Parathyroid adenoma (tissue), 2 donors: ENCODE data around the gene LUC7L.
"Not testable (repeated sequence)": the region's sequence is repeated elsewhere in the genome, so short reads cannot be mapped to it uniquely, and the experiment has no call there.

Experiments
- H2AFZ ChIP-seq: fragments of 300-600 bp; sonication (generic); one replicate; pipeline ENCODE4 v1.7.0; 2017; ENCODE audit warnings: antibody characterized with exemption, mild to moderate bottlenecking
- H3K27ac ChIP-seq: fragments of 300-600 bp; sonication (generic); one replicate; pipeline ENCODE4 v1.7.0; 2017
- H3K27me3 ChIP-seq: fragments of 300-600 bp; sonication (generic); one replicate; pipeline ENCODE4 v1.7.0; 2017; ENCODE audit warnings: low read length; ENCODE audit not compliant: control insufficient read depth, insufficient read depth
- H3K36me3 ChIP-seq: fragments of 300-600 bp; sonication (generic); one replicate; pipeline ENCODE4 v1.7.0; 2017; ENCODE audit warnings: low read length; ENCODE audit not compliant: control insufficient read depth, insufficient read depth
- H3K4me1 ChIP-seq: fragments of 300-600 bp; sonication (generic); one replicate; pipeline ENCODE4 v1.7.0; 2017; ENCODE audit warnings: control low read depth
- H3K4me2 ChIP-seq: fragments of 300-600 bp; sonication (generic); one replicate; pipeline ENCODE4 v1.7.0; 2017; ENCODE audit warnings: low read length
- H3K4me3 ChIP-seq: fragments of 300-600 bp; sonication (generic); one replicate; pipeline ENCODE4 v1.7.0; 2017; ENCODE audit warnings: low read depth, low read length
- H3K79me2 ChIP-seq: fragments of 300-600 bp; sonication (generic); one replicate; pipeline ENCODE4 v1.7.0; 2017; ENCODE audit warnings: control low read depth
- H3K9ac ChIP-seq: fragments of 300-600 bp; sonication (generic); one replicate; pipeline ENCODE4 v1.7.0; 2017; ENCODE audit warnings: mild to moderate bottlenecking
- H3K9me3 ChIP-seq: fragments of 300-600 bp; sonication (generic); one replicate; pipeline ENCODE4 v1.7.0; 2017; ENCODE audit warnings: low read length; ENCODE audit not compliant: control insufficient read depth
- TF ChIP-seq, protein P1 (sequence below): fragments of 300-600 bp; sonication (generic); IDR thresholded peaks from one replicate; pipeline ENCODE4 v1.7.0; 2017; ENCODE audit warnings: antibody characterized with exemption, mild to moderate bottlenecking
- donor health status: primary hyperparathyroidism.

Gene LUC7L

DNA sequence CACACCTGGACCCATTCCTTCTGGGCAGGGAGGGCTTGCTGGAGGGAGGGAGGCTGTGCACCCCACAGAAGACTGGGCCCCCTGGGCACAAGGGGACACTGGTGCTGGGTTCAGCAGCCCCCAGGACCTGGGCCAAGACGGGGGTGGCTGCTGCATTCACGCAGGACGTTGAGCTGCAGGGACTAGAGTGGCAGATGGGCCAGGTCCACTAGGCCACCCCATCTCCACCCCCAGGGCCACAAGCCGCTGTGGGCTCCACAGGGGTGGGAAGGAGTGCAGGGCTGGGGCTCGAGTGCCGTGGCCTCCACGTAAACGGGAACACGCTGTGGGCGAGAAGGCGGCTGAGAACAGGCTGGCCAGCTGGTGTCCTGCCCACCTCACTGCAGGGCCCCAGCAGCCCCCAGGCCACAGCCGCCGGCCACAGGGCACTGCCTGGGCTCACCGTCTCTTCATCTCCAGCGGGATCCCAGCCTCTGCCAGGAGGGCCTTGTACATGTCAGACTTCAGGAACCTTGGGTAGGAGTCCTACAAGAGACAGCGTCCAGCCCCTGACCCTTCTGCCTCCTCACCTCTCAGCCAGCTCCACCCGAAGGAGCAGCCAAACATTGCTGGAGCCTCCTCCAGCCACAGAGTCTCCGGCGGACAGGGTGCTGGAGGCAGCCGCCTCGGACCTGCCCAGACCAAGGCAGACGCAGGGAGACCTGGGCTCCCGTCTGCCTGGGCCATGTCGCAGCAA lies 40.0 kb upstream of the LUC7L start:
- H3K9ac ChIP-seq: no peak overlapping the region
- no peaks in the 10 kb centered on the region for H3K27me3 ChIP-seq
- H3K9me3 ChIP-seq: no peaks in the 10 kb centered on the region
- no peak overlapping the region for H2AFZ ChIP-seq
- TF ChIP-seq, protein P1, sequence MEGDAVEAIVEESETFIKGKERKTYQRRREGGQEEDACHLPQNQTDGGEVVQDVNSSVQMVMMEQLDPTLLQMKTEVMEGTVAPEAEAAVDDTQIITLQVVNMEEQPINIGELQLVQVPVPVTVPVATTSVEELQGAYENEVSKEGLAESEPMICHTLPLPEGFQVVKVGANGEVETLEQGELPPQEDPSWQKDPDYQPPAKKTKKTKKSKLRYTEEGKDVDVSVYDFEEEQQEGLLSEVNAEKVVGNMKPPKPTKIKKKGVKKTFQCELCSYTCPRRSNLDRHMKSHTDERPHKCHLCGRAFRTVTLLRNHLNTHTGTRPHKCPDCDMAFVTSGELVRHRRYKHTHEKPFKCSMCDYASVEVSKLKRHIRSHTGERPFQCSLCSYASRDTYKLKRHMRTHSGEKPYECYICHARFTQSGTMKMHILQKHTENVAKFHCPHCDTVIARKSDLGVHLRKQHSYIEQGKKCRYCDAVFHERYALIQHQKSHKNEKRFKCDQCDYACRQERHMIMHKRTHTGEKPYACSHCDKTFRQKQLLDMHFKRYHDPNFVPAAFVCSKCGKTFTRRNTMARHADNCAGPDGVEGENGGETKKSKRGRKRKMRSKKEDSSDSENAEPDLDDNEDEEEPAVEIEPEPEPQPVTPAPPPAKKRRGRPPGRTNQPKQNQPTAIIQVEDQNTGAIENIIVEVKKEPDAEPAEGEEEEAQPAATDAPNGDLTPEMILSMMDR: no peak
- no peak overlapping the region for H3K27ac ChIP-seq
- no peaks in the 10 kb centered on the region for H3K79me2 ChIP-seq
- H3K36me3 ChIP-seq: no peaks in the 10 kb centered on the region
- no peak overlapping the region for H3K4me2 ChIP-seq
- no peaks in the 10 kb centered on the region for H3K4me1 ChIP-seq
- H3K4me3 ChIP-seq: no peak overlapping the region

DNA sequence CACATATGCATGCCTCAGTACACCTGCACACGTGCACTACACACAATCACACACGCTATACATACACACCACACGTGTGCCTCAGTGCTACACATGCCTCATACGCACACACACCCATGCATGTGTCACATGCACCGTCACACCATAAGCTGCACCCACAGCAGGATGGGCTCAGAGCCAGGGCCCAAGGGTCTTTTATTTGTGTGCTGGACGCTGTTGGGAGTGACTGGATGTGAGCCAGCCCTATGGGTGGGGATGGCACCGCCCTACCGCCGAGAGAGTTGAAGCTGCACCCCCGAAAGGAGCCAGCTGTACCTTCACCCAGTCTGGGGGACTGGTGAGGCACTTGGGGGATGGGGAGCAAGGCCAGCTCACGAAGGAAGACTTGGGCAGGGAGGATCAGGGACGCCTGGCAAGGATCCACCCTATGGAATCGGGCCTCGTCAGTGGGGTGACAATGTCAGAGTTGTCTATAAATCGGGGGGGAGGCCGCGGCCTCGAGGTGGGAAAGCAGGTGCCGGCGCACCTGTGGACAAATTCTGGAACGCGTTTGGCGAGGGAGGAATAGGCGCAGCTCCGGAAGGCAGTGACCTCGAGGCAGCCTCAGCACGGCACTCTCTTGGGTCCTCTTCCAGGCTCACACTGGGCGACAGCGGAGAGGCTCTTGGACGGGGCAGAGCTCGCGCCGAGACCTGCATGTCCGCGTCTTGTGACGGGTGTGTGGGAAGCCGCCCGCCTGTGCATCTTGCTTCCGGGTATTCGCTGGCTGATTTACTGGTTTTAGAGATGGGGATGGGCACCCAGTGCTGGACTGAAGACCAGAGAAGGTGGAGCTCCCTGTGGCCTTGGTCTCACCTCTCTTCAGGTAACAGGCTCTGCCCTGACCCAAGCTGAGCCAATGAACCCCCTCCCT lies 39.1 kb upstream of the LUC7L start:
- no peak overlapping the region for H3K4me3 ChIP-seq
- no peak overlapping the region for H3K4me2 ChIP-seq
- no peak overlapping the region for H2AFZ ChIP-seq
- no peaks in the 10 kb centered on the region for H3K36me3 ChIP-seq
- H3K79me2 ChIP-seq: no peaks in the 10 kb centered on the region
- no peak overlapping the region for H3K27ac ChIP-seq
- H3K9ac ChIP-seq: no peak overlapping the region
- no peaks in the 10 kb centered on the region for H3K27me3 ChIP-seq
- TF ChIP-seq, protein P1: no peak
- H3K4me1 ChIP-seq: no peaks in the 10 kb centered on the region
- no peaks in the 10 kb centered on the region for H3K9me3 ChIP-seq

DNA sequence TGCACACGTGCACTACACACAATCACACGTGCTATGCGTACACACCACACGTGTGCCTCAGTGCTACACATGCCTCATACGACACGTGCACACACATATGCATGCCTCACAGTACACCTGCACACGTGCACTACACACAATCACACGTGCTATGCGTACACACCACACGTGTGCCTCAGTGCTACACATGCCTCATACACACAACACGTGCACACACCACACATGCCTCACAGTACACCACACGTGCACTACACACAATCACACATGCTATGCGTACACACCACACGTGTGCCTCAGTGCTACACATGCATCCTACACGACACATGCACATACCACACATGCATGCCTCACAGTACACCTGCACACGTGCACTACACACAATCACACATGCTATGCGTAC lies 38.3 kb upstream of the LUC7L start:
- not testable (repeated sequence) for H3K4me1 ChIP-seq, H3K79me2 ChIP-seq, H2AFZ ChIP-seq, H3K9ac ChIP-seq, H3K36me3 ChIP-seq, H3K4me3 ChIP-seq, H3K9me3 ChIP-seq, H3K27ac ChIP-seq, H3K27me3 ChIP-seq, H3K4me2 ChIP-seq

DNA sequence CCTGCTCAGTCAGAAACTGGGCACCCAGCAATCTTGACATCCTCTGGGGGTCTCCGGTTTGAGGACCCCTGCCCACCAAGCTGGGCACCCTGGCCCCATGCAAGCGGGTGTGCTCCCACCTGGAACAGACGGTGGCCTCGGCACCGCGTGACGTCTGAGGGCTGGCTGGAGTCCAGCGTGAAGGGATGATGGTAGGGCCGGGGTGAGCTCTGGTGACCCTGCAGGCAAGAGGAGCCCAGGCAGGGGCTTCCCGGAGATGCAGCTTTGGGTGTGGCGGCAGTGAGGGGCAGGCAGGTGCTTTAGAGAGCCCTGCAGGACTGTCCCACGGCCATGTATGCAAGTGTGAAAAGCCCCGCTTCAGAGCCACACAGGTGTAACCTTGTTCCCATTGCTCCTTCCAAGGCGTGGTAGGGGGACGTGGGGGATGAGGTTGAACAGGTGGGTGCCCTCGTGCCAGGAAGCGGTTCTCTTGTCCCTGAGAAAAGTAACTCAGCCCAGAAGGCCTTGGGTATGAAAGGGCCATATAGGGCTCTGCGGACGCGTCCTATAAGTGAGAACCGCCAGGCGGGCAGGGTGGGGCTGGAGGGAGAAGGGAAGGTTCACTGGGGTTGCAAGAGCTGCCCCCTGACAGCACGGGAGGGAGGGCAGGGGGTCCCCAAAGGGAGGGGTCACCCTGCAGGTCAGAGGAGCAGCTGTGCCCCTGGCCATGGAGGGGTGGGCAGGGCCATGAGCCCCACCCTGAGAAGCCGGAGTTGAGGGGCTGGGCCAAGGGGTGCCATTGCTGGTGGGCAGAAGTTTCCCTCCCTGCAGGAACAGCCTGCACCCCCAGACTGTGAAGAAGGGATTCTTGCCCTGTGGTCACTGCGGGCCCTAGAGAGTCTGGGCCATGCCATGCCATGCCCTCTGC lies 37.3 kb upstream of the LUC7L start:
- Histone ChIP-seq H3K4me2 (no peak overlapping the region), H3K79me2 (no peaks in the 10 kb centered on the region), H3K27me3 (no peaks in the 10 kb centered on the region), H2AFZ (no peak overlapping the region), H3K4me3 (no peak overlapping the region), H3K36me3 (no peaks in the 10 kb centered on the region), H3K9me3 (no peaks in the 10 kb centered on the region), H3K9ac (no peak overlapping the region), H3K27ac (no peak overlapping the region), H3K4me1 (no peaks in the 10 kb centered on the region)
- TF ChIP-seq, protein P1: no peak

DNA sequence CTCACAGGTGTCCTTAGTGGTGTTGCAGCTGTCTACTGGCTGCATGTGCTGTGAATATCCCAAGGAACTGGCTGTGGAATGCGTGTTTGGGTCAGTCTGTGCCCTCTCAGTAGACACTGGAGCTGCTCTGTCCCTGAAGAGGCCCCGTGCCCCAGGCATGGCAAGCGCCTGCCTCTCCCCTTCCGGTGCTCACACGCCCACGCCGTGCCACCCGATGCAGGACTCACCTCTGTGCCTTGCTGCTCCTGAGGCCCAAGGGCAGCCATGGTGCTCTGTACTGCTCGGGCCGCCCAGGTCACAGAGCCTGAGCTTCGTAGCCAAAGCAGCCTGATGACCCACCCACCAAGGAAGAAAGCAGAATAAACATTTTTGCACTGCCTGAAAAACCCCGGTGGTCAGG lies 36.5 kb upstream of the LUC7L start:
- Histone ChIP-seq H3K4me2 (no peak overlapping the region), H3K4me1 (no peaks in the 10 kb centered on the region), H3K79me2 (no peaks in the 10 kb centered on the region), H3K4me3 (no peak overlapping the region), H3K27ac (no peak overlapping the region), H3K36me3 (no peaks in the 10 kb centered on the region), H3K27me3 (no peaks in the 10 kb centered on the region), H3K9ac (no peak overlapping the region), H3K9me3 (no peaks in the 10 kb centered on the region), H2AFZ (no peak overlapping the region)
- TF ChIP-seq, protein P1: no peak
